ENCODE measurements around the gene ATL3.
"Not testable (repeated sequence)": the region's sequence is repeated elsewhere in the genome, so short reads cannot be mapped to it uniquely, and the experiment has no call there.

- not testable (repeated sequence) for TF ChIP-seq CTCF (IDR thresholded peaks at IDR 0.05 in 4 of 5, conservative IDR thresholded peaks at IDR 0.05 in 1 of 5); POLR2A (IDR thresholded peaks at IDR 0.05)
Observed at GRCh38 chr11:63578882-63579281, 92.3 kb downstream of the ATL3 start.

Measured in gastrocnemius medialis (tissue), 4 donors.